GM21367 (cell line): ENCODE measurements around the gene DRD2.

ENCODE experiments used
- ATAC-seq: cut with Tn5 transposase; IDR thresholded peaks from one replicate; pipeline ENCODE4 v1.9.1; 2021; ENCODE audit not compliant: unreplicated experiment

DRD2 gene

DNA sequence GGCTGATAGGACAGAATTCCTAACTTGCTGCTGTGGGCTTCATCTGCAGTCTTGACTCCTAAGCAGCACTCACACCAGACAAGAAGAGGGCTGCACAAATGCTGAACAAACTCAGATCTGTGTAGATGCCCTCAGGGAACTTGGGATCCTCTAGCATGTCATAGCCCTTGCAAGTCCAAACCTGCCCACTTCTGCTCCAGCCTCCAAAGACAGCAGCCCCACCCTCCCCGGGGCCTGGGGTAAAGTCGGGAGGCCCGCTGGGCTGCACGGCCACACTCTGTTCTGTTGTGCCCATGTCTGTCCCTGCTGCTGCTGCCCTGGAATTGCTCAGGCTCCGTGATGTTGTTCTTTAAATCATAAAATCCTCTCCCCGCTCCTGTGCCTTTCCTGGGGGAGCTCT, 28.3 kb downstream of the DRD2 start:
- no peak for ATAC-seq

- no peak for ATAC-seq
Measured at GRCh38 chr11:113446112-113446511, 29.1 kb downstream of the DRD2 start.

GRCh38 chr11:113444502-113445123, 30.6 kb downstream of the DRD2 start:
- ATAC-seq = no peak

DNA sequence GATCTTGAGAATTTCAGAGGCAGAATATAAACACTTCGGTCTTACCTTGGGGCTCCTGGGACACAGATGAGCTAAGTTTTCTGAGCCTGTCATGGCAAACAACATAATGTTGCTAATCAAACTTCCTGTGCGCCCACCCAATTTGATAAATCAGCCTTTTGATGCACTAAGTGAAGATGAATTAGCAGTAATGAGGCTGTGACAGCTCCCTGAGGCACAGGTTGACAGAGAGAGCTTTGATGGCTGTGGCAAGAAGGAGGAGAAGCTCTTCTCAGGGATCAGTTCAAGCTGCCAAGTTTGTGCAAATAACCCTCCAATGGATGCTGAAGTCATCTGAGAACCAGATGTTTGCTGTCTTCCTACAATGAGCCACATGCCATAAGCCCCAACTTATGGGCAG, 34.4 kb downstream of the DRD2 start:
- no peak for ATAC-seq

DNA sequence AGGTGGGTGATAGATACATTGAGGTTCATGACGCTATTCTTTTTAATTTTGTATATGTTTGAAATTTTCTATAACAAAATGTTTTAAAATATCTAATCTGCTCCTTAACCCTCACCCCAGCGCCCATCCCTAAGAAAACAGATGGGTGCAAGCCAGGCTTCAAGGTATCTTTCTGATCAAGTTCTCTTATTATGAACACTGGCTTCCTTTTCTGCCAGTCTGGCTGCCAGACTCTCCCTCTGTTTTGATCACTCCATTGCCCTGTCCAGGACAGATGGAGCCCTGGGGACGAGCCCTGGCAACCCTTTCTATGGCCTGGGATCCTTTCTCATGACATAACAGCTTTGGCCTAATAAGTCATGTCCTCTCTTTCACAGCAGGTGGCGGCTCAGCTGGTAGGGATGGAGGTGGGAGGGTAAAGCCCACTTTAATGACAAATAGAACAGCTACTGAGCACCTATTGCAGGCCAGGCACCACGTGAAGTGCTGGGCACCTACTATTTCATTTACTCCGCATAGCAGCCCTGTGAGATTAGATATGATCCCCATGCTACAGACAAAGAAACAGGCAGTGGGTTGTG, 38.4 kb downstream of the DRD2 start:
- no peak for ATAC-seq

DNA sequence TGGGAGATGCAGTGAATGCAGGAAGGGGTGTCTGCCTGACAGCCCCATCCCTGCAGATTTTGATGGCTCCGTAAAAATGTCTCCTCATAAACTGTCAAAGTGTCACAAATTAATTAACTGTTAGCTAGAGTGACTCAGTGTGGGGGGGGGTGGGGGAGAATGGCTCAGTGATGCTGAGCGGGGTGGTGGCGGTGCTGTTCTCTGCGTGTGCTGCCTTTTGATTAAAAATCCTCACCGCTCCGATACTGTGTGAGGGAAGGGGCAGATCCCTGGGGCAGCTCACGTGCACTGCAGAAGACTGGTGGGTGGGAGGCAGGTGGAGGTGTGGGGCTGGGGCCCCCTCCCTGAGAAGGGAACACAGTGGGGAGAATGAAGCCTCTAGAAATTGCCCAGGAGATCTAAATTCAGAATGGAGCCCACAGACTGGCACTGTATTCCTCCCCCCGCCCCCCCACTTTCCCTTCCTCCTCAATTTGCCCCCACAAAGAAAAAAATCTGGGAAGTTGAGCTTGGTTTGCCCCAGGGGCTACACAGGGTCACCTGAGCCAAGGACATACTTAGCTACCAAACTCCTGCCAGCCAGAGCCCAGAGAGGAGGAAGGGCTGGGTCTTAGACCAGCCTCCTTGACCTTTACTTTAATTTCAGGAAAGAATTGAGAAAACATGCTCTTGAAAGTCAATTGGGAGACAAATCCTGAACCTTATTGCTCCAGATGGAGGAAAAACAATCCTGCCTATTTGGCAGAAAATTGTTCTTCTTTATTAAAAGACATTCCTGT, 39.8 kb downstream of the DRD2 start:
- no peak for ATAC-seq

DNA sequence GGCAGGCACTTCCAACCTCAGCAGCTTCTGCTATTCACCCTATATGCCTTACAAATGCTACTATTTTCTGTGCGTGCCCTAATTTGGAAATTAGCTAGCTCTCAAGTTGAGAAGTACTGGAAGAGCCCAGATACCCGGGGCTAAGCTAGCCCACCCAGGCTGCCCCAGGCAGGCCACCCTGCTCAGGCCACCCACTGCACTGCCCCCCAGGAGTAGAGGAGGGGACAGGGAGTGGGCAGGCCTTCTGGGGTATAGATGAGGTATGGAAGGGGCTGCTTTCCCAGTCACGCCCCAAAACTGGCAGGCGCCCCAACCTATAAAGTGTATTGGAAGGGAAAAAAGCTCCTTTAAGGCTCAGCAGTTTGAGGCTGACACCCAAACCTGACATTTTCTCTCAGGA, 43.5 kb downstream of the DRD2 start:
- ATAC-seq = no peak

DNA sequence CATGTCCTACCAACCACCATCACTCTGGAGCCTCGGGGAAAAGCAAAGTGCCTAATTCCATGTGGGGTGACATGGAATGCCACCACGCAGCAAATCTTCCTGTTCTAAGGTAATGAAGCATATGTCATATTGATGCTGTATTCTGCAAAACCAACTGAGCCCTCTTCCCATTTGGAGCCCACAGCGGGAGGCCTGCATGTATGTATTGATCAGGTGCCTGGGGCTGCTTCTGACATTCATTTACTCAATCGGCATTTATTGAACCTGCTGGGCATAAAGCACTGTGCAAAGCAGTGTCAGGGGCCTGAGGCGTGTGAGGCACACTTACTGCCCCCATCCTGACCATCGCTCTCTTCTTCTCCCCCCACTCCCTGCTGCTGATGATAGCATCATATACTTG, 48.5 kb downstream of the DRD2 start:
- ATAC-seq = no peak

DNA sequence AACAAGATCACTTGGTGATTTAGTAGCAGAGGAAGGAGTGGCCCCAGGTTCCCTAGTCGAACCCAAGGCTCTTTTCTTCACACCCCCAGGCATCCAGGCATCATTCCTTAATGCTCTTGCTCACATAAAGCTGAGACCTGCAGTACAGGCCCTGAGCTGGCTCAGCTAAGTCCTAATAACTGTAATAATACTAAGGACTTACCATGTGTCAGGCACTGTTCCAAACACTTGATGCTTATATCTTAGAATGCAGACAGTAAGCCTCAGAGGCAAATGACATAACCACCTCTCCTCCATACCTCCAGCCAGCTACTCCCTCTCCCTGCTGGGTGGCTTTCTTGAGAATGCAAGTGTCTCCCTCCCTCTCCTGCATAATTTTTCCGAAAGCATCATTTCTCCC, 54.4 kb downstream of the DRD2 start:
- no peak for ATAC-seq

DNA sequence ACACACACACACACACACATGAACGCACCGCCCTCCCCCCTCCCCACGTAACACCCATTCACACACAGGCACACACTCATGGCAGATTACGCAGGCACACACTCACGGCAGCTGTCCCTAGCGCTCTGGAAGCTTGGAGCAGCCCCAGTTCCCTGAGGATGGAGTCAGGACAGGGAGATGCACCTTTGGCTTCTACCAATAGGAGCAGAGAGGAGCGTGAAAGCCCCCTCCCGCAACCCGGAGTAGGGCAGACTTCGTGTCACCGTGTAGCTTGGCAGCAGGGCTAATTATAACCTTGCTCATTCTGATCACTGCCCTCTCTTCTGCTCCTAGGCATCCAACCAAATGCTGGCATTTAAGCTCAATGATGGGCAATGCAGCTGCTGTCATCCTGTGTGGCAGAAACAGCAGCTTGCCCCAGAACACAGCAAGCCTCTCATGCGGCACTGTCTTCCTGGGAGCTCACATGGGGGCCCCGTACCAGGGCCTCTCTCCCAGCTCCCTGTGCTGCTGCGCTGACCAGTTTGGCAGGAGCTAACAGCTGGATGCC, 55.7 kb downstream of the DRD2 start:
- no peak for ATAC-seq

DNA sequence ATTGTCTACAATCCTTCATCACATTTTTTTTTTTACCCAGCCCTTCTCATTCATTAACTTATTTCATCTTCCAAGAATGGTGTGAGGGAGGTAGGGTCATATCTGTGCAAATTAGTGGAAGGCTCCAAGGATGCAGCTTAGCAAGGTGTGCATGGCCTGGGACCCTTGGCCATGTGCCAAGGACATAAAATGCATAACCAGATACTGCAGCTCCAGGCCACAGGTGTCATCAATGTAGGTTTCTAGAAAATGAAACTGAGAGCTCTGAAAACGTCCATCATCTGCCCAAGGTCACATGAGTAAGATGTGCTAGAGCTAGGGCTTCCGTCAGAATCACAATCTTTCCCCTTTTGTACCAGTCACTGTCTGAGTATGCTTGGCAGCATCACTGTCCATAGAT, 57.8 kb downstream of the DRD2 start:
- ATAC-seq = peak; percentile 74

GRCh38 chr11:113415343-113415742, 59.9 kb downstream of the DRD2 start:
- no peak for ATAC-seq

- no peak for ATAC-seq
Measured at GRCh38 chr11:113412675-113413074, 62.5 kb downstream of the DRD2 start.

DNA sequence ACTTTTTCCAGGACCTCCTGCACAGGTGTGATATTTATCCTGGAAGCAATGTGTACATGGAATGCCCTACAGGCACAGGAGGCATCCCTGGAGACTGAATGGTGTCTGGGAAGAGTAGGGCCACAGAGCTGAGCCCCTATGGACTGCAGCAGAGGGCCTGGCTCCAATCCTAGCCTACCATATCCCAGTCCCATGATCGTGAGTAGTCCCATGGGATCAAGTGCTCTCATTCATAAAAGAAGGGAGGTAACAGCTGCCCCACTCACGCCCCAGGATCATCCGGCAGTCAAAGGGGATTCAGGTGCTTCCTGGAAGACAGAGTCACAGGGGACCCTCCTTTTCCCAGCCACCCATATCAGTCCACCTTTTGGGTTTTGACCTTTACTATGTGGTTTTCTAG, 63.7 kb downstream of the DRD2 start:
- ATAC-seq = no peak

DNA sequence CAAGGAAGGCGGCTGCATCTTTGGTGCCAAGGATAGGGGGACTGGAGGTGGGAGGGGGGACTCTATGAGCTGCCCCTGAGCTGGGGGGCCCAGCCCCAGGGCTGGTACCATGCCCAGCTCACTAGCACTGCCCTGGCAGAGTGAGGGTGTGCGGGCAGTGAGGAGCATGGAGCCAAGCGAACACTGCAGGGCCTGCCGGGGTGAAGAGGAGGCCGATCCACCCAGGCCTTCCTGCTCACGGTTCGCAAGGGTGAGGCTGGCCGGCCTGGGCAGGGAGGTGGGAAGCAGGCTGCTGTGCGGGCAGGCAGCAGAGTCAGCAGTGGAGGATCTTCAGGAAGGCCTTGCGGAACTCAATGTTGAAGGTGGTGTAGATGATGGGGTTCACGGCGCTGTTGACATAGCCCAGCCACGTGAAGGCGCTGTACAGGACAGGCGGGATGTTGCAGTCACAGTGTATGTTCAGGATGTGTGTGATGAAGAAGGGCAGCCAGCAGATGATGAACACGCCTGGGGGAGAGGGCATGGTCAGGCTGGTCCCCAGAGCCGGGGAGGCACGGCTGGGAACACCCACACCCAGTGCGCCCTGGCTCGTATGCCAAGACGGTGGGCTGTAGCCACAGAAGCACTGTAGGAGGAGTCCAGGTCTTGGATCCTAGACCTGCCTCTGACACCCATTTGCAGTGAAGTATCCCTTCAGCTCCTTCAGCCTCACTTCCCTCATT, 64.6 kb downstream of the DRD2 start:
- ATAC-seq = no peak

- ATAC-seq = no peak
Measured at GRCh38 chr11:113409526-113409925, 65.7 kb downstream of the DRD2 start.

- ATAC-seq = no peak
Measured at GRCh38 chr11:113408887-113409286, 66.3 kb downstream of the DRD2 start.

DNA sequence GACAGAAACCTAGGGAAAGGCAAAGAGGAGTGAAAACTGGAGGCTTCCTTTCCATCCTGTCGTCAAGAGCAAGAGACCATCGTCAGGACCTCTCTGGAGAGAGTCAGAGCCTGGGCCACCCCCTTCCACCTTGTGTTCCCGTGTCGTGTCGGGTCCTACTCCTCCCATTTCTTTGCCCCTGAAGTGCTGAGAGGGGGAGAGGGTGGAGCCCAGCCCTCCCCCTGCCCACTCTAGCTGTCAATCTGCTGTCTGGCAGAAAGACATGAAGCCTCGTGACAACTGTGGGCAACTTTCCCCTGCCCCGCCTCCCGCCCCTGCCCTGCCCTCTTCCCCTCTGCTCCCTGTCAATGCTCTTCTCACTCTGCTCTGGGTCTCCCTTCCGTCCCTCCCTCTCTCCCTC, 67.0 kb downstream of the DRD2 start:
- ATAC-seq = no peak

DNA sequence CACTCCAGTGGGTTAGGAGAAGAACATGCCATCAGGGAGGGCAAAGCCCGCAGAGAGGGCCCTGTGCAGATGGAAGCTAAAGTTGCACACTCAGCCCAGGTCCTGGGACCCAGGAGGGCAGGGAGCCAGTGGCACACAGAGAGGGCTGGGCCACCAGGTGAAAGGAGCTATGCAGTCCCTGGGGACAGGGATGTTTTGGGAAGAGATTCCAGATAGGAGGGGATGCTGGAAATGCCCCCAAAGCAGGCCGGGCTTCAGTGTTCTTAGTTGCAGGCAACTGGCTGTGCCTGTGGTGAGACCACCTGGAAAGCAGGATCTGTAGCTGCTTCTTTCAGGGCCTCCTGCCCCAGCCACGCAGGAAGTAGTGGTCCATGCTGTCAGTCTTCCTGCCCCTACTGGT, 68.0 kb downstream of the DRD2 start:
- no peak for ATAC-seq

- no peak for ATAC-seq
Measured at GRCh38 chr11:113405724-113406478, 69.3 kb downstream of the DRD2 start.
